Retinal pigment epithelial cell (primary cell): ENCODE results near the gene POLR3H.

Experiments used
- DNase-seq: peaks from one replicate; pipeline ENCODE4 v3.0.0-alpha.2; 2010; ENCODE audit warnings: low read depth
- H3K4me3 ChIP-seq: 2 replicates; pipeline ENCODE4 v1.5.1; 2011; ENCODE audit warnings: mild to moderate bottlenecking, low read length, control low read depth, moderate library complexity
- TF ChIP-seq, protein P1 (sequence below): conservative IDR thresholded peaks from 2 replicates; pipeline ENCODE4 v1.5.1; 2011; ENCODE audit warnings: low read depth, low read length, control low read depth, inconsistent platforms

Gene POLR3H

GRCh38 chr22:41556561-41556960 lies 12.3 kb upstream of the POLR3H start:
- TF ChIP-seq, protein P1, sequence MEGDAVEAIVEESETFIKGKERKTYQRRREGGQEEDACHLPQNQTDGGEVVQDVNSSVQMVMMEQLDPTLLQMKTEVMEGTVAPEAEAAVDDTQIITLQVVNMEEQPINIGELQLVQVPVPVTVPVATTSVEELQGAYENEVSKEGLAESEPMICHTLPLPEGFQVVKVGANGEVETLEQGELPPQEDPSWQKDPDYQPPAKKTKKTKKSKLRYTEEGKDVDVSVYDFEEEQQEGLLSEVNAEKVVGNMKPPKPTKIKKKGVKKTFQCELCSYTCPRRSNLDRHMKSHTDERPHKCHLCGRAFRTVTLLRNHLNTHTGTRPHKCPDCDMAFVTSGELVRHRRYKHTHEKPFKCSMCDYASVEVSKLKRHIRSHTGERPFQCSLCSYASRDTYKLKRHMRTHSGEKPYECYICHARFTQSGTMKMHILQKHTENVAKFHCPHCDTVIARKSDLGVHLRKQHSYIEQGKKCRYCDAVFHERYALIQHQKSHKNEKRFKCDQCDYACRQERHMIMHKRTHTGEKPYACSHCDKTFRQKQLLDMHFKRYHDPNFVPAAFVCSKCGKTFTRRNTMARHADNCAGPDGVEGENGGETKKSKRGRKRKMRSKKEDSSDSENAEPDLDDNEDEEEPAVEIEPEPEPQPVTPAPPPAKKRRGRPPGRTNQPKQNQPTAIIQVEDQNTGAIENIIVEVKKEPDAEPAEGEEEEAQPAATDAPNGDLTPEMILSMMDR, result no peak
- no peak for DNase-seq
- H3K4me3 ChIP-seq, result no peak overlapping the region

DNA sequence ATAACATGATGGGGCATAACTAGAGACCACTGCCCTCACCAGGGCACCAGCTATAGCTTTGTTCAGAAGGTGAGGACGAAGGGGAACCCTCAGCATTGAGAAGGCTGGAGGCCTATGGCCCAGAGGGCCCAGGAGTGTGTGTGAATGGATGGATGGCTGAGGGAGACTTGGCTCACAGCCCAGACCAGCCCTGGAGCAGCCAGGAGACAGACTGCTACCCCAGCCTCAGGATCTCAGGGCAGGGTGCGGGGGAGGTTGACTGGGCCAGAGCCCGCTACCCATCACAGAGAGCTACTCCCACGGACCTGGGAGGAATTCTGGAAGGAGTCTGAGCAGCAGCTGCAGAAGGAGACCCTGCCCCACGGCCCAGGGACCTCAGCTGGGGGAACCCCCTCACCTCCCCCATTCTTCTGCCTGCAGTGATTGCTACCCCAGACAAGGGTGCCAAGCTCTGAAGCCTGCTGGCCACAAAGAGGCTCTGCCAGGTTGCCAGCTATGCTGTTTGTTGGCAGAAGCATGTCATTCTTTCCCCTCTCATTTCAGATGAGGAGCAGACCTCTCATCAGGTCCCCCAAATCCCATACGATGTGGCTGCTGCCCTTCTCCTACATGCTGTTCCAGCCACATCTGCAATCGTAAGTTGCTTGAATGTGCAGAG lies 11.2 kb upstream of the POLR3H start:
- no peak overlapping the region for H3K4me3 ChIP-seq
- DNase-seq, result no peak
- TF ChIP-seq, protein P1, result no peak

DNA sequence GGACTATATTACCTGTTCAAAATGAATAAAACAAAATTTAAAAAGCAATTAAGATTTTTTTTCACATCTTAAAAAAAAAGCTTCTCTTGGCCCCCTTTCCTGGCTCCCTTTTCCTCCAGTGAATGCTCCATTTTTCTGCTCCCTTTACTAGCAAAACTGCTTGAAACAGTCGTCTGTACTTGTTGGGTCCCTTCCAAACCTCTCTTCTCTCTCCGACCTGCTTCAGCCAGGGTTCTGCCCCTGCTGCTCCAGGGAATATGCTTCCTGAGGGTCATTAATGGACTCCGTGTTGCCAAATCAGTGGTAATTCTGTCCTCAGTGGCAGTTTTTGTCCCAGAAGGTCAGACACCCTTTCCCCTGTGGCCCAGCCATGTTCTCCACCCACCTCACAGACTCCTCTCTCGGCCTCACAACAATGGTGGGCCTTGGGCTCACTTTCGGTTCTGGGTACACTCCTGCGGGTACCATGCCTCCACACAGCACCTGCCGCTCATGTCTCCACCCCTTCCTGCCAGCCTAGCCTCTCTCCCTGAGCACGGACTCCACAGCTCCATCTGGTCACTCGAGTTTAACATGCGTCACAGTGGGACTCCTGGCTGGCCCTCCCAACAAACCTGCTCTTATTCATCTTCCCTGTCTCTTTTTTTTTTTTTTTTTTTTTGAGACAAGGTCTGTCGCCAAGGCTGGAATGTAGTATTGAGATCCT lies 7.8 kb upstream of the POLR3H start:
- TF ChIP-seq, protein P1, result no peak
- no peak for DNase-seq
- H3K4me3 ChIP-seq, result no peak overlapping the region

DNA sequence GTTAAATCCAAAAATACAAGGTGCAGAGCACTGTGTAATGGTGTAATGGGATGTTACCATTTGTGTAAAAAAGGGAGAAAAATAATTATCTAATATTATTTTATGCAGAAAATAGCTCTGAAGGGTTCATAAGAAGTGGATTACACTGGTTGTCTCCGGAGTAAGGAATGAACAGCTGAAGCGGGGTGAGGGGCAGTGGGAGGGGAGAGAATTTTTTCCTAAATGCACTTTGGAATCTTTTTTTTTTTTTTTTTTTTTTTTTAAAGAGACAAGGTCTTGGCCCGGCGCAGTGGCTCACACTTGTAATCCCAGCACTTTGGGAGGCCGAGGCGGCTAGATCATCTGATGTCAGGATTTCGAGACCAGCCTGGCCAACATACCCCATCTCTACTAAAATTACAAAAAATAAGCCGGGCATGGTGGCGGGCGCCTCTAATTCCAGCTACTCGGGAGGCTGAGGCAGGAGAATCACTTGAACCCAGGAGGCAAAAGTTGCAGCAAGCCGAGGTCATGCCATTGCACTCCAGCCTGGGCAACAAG lies 6.8 kb upstream of the POLR3H start:
- no peak overlapping the region for H3K4me3 ChIP-seq
- TF ChIP-seq, protein P1, result no peak
- no peak for DNase-seq

GRCh38 chr22:41548830-41549211 lies 4.6 kb upstream of the POLR3H start:
- no peak overlapping the region for H3K4me3 ChIP-seq
- DNase-seq, result no peak
- TF ChIP-seq, protein P1, result no peak

DNA sequence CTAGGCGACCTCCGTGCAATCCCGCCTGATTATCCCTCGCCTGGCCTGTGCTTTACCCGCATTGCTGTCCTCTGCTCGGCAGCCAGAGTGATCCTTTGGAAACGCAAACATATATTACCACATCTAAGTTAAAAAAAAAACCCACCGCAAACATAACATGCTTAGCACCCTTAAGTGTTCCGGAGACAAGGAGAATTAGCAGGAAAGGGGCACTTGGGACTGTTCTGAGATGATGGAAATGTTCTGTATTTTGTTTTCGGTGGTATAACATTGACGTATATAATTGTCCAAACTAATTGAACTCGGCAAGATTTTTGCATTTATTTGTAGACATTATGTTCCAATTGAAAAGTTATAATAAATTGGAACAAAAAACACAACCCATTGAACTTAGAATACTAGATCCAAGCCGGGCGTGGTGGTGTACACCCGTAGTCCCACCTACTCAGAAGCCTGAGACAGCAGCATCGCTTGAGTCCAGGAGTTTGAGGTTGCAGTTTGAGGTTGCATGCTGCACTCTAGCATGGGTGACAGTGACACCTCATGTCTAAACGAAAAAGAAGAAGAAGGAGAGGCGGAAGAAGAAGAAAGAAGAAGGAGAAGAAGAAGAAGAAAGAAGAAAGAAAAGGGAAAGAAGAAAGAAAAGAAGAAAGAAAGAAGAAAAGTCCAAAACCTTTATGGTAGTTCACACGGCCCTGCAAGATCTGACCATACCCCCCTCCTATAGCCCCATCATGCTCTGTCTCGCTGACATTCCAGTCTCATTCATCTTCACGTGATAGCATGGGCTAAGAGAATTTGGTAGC lies 604 bp upstream of the POLR3H start:
- peak overlapping the region; percentile 81 for H3K4me3 ChIP-seq
- no peak for DNase-seq
- TF ChIP-seq, protein P1, result no peak
